Nephron (organoid): ENCODE data around the gene GSE1.

Experiments
- H3K27ac Mint-ChIP-seq, 3 experiments: 2 replicates each; pipeline ENCODE4 v1.8.0; 2020; ENCODE audit warnings: mixed read lengths in 3 of 3, mild to moderate bottlenecking in 2 of 3, moderate library complexity in 1 of 3
- H3K27me3 Mint-ChIP-seq: 2 replicates; pipeline ENCODE4 v1.8.0; 2021; ENCODE audit warnings: low read depth, mild to moderate bottlenecking, moderate library complexity, mixed read lengths
- H3K36me3 Mint-ChIP-seq: 2 replicates; pipeline ENCODE4 v1.8.0; 2020; ENCODE audit warnings: low read depth, mixed read lengths
- H3K4me1 Mint-ChIP-seq: 2 replicates; pipeline ENCODE4 v1.8.0; 2020; ENCODE audit warnings: mixed read lengths
- H3K4me3 Mint-ChIP-seq, 3 experiments: 2 replicates each; pipeline ENCODE4 v1.8.0; 2020; ENCODE audit warnings: mild to moderate bottlenecking in 3 of 3, mixed read lengths in 3 of 3, moderate library complexity in 2 of 3
- H3K9me3 Mint-ChIP-seq: 2 replicates; pipeline ENCODE4 v1.8.0; 2020; ENCODE audit warnings: mixed read lengths
- TF ChIP-seq, protein P1 (sequence below), 3 experiments: fragments of 200-600 bp; sonication (generic); IDR thresholded peaks; one replicate each; pipeline ENCODE4 v1.5.0; 2021; ENCODE audit warnings: antibody characterized with exemption in 3 of 3; ENCODE audit not compliant: unreplicated experiment in 3 of 3

GSE1 gene

DNA sequence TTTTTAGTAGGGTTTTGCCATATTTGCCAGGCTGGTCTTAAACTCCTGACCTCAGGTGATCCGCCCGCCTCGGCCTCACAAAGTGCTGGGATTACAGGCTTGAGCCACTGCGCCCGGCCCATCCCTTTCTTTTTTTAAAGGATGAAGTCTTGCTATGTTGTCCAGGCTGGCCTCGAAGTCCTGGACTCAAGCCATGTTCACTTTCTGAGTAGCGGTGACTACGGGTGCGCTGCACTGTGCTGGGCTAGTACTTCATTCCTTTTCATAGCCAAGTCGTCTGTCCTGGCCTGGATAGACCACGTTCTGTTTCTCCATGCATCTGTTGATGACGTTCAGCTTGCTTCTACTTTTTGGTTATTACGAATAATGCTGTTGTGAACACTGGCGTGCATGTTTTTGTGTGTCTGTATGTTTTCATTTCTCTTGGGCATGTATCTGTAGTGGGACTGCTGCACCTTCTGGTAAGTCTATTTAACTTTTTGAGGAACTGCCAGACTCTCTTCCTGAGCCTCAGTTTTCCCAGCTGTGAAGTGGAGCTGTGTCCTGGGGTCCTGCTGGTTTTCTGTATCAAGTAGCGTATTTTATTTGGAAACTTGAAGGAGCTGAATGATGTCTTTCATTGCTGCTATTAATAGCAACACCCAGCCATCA lies 40.0 kb upstream of the GSE1 start:
- H3K4me3 Mint-ChIP-seq = peak overlapping the region; percentile 34 to 62 (median 50)
- TF ChIP-seq, protein P1, sequence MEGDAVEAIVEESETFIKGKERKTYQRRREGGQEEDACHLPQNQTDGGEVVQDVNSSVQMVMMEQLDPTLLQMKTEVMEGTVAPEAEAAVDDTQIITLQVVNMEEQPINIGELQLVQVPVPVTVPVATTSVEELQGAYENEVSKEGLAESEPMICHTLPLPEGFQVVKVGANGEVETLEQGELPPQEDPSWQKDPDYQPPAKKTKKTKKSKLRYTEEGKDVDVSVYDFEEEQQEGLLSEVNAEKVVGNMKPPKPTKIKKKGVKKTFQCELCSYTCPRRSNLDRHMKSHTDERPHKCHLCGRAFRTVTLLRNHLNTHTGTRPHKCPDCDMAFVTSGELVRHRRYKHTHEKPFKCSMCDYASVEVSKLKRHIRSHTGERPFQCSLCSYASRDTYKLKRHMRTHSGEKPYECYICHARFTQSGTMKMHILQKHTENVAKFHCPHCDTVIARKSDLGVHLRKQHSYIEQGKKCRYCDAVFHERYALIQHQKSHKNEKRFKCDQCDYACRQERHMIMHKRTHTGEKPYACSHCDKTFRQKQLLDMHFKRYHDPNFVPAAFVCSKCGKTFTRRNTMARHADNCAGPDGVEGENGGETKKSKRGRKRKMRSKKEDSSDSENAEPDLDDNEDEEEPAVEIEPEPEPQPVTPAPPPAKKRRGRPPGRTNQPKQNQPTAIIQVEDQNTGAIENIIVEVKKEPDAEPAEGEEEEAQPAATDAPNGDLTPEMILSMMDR (IDR thresholded peaks at IDR 0.05; ENCODE audit: unreplicated experiment in 3 of 3) = no peak
- H3K36me3 Mint-ChIP-seq = peaks cover 4% of the 10 kb centered on the region
- H3K27me3 Mint-ChIP-seq = no peaks in the 10 kb centered on the region
- H3K4me1 Mint-ChIP-seq = peaks cover 77% of the 10 kb centered on the region
- no peaks in the 10 kb centered on the region for H3K9me3 Mint-ChIP-seq
- peak overlapping the region; percentile 81 to 94 (median 92) for H3K27ac Mint-ChIP-seq

DNA sequence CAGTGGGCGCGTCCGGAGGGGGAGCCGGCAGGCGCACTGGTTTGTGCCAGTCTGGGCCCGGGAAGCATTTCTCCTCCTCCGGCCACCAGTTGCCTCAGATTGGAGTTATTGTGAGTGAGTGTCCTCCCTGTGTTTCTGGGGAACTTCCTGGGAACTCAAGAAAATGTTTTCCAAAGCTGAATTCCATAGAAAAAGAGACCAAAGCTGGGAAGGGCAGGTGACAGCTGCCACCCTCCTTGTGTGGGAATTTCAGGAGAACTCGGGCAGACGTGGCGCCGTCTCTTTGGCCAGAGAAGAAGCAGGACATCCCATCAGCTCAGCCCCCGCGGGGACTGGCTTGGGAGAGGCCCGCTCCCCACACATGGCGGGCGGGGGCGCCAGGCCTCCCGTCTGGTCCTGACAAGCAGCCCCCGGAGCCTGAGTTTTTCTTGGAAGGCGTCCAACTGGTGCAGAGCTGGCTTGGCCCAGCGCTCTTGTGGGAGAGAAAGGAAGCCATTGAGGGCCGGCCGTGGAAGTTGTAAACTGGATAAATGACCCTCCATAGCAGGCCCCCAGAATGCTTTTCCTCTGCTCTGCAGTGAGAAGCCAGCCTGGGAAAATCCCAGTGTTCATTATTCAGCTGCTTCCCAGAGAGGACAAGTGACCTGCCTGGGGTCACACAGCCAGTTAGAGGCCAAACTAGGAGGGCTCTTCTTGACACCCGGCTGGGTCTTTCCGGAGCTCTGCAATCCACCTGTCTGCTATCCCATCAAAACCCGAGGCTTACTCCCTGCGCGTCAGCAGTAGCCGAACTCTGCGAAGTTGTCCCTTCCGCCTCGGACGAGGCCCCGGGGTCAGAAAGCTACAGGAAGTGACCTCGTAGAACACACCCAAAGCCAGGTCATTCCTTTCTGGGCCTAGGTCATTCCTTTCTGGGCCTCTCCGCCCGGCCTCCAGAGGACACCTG lies 39.2 kb upstream of the GSE1 start:
- peaks cover 3% of the 10 kb centered on the region for H3K27me3 Mint-ChIP-seq
- TF ChIP-seq, protein P1 (IDR thresholded peaks at IDR 0.05; ENCODE audit: unreplicated experiment in 3 of 3) = no peak
- peaks cover 80% of the 10 kb centered on the region for H3K4me1 Mint-ChIP-seq
- H3K4me3 Mint-ChIP-seq = peak overlapping the region; percentile 34 to 68 (median 50)
- no peaks in the 10 kb centered on the region for H3K9me3 Mint-ChIP-seq
- peaks cover 4% of the 10 kb centered on the region for H3K36me3 Mint-ChIP-seq
- H3K27ac Mint-ChIP-seq = peak overlapping the region; percentile 81 to 94 (median 92)

DNA sequence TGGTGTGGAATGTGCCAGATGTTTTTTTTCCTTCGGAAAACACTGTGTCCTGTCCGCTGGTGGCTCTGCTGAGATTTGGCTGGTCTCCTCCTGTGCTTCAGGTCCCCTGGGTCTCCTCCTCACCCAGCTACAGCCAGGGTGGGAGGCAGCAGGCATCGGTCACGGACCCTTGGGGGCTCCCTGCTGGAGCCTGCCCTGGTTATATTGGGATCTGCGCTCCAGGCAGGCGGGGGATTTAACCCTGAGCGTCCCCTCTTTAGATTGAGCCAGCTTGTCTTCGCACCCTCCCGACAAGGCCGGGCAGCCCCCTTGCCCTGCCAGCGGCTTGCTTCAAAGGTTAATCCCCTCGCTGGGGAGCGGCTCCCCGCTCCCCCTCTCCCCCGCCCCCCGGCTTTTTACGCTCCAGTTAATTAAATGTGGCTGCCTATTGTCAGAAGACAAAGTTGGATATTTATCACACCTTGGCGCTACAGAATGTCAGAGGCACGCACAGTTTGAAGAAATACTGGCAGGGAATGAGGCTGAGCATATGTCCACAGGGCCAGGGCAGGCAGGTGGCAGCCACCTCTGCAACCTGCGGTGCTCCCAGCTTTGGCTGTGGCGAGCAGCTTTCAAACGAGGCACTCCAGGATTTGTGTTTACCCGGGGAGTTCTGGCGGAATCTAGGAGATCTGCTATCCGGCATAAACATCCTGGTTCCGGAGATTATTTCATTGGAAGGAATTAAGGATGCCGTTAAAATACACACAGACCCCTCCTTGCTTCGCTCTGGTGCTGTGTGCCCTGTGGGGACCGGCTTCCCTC lies 38.2 kb upstream of the GSE1 start:
- TF ChIP-seq, protein P1 (IDR thresholded peaks at IDR 0.05; ENCODE audit: unreplicated experiment in 3 of 3) = no peak
- peaks cover 4% of the 10 kb centered on the region for H3K36me3 Mint-ChIP-seq
- H3K4me3 Mint-ChIP-seq = peak overlapping the region; percentile 34 to 80 (median 68)
- peaks cover 80% of the 10 kb centered on the region for H3K4me1 Mint-ChIP-seq
- no peaks in the 10 kb centered on the region for H3K9me3 Mint-ChIP-seq
- H3K27ac Mint-ChIP-seq = peak overlapping the region; percentile 81 to 94 (median 92)
- H3K27me3 Mint-ChIP-seq = peaks cover 3% of the 10 kb centered on the region

DNA sequence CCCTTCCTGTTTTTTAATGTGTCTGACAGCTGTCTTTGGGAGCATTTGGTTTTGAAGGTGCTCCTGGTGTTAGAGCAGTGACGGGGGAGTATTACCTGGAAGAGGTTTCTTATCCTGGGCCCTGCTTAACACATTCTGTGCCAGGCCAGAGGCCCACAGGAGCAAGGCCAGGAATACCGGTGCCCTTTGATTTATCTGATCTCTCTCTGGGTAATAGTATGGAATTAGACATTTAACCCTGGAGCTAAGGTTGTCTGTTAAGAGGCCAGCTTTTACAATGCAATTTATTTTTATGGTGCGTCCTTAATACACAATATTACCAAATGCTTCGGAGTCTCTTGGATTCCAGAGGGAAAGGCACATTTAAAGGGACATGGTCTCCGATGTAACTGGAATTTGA lies 37.2 kb upstream of the GSE1 start:
- peak overlapping the region; percentile 59 to 94 (median 92) for H3K27ac Mint-ChIP-seq
- peaks cover 3% of the 10 kb centered on the region for H3K27me3 Mint-ChIP-seq
- H3K36me3 Mint-ChIP-seq = peaks cover under 1% of the 10 kb centered on the region
- H3K4me3 Mint-ChIP-seq = peak overlapping the region in 2 of 3 experiments; percentile 15 to 33
- peaks cover 78% of the 10 kb centered on the region for H3K4me1 Mint-ChIP-seq
- TF ChIP-seq, protein P1 (IDR thresholded peaks at IDR 0.05; ENCODE audit: unreplicated experiment in 3 of 3) = no peak
- no peaks in the 10 kb centered on the region for H3K9me3 Mint-ChIP-seq

DNA sequence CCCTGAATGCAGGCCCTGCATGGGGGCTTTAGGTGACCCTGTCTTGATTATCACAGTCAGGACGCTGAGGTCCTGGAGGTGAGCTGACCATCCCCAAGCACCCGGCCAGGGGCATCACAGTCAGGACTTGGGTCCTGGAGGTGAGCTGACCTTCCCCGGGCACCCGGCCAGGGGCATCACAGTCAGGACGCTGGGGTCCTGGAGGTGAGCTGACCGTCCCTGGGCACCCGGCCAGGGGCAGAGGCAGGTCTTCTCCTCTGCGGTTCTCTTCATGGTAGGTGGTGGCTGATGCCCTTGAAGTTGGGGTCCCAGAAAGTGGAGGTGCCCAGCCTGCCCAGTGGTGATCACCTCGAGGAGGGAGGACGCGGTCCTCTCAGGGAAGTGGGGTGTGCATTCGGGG lies 36.2 kb upstream of the GSE1 start:
- Mint-ChIP-seq H3K27me3 (peaks cover 3% of the 10 kb centered on the region), H3K4me3 (no peak overlapping the region), H3K9me3 (no peaks in the 10 kb centered on the region), H3K27ac (no peak overlapping the region), H3K36me3 (no peaks in the 10 kb centered on the region), H3K4me1 (peaks cover 76% of the 10 kb centered on the region)
- TF ChIP-seq, protein P1 (IDR thresholded peaks at IDR 0.05; ENCODE audit: unreplicated experiment in 3 of 3) = no peak
